Measurements from ENCODE around the gene BLVRB.
"Not testable (repeated sequence)": the region's sequence is repeated elsewhere in the genome, so short reads cannot be mapped to it uniquely, and the experiment has no call there.

Gene BLVRB

GRCh38 chr19:40465557-40466218, at the start of gene BLVRB:
BLVRB (minus strand) TSS chr19:40465745; CDS start chr19:40465688, 57 bp downstream.
- DNase-seq (ENCODE audit: low spot score), result peak; percentile 94

GRCh38 chr19:40513741-40514315, 48.3 kb upstream of the BLVRB start:
- no peak for DNase-seq (ENCODE audit: low spot score)

DNA sequence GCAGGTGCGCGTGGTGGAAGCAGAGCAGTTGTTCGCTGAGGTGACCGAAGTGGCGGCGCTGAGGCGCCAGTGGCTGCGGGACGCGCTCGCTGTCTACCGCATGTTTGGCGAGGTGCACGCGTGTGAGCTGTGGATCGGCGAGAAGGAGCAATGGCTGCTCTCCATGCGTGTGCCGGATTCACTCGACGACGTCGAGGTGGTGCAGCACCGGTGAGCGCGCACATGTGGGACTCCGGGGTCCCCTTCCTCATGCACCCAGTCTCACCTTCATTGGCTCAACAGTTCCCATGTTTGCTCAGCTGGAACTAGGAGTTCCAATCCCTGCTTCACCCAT, 47.8 kb upstream of the BLVRB start:
- DNase-seq (ENCODE audit: low spot score), result no peak

GRCh38 chr19:40512473-40513344, 47.2 kb upstream of the BLVRB start:
- no peak for DNase-seq (ENCODE audit: low spot score)

GRCh38 chr19:40512110-40512472, 46.5 kb upstream of the BLVRB start:
- DNase-seq (ENCODE audit: low spot score), result no peak

DNA sequence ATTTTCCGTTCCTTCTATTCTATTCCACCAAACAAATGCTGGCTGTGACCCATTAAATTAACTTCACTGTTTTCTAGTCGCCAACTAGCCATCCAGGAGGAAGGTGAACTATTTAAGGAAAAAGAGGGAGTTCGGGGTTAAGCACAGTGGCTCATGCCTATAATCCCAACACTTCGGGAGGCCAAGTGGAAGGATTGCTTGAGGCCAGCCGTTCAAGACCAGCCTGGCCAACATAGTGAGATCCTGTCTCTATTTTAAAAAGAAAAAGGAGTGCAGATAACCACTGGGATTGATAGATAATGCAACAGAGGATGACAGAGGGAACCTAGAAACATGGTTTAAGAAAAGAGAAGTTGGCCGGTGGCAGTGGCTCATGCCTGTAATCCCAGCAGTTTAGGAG, 45.9 kb upstream of the BLVRB start:
- DNase-seq (ENCODE audit: low spot score), result no peak

DNA sequence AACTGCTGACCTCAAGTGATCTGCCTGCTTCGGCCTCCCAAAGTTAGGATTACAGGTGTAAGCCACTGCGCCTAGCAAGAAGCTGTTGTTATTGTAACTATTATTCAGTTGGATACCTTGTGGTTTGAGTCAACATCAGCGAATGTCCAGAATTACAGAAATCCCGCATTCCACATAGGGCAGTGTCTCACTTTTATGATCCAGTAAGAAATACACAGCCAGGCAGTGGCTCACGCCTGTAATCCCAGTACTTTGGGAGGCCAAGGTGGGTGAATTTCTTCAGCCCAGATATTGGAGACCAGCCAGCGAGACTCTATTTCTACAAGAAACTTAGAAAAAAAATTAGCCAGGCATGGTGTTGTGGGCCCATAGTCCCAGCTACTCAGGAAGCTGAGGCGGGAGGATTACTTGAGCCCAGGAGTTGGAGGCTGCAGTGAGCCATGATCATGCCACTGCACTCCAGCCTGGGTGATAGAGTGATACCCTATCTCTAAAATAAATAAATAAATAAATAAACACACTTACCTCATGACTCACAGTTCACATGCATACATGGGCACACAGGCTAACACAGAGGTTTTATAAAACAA, 45.1 kb upstream of the BLVRB start:
- DNase-seq (ENCODE audit: low spot score), result no peak

DNA sequence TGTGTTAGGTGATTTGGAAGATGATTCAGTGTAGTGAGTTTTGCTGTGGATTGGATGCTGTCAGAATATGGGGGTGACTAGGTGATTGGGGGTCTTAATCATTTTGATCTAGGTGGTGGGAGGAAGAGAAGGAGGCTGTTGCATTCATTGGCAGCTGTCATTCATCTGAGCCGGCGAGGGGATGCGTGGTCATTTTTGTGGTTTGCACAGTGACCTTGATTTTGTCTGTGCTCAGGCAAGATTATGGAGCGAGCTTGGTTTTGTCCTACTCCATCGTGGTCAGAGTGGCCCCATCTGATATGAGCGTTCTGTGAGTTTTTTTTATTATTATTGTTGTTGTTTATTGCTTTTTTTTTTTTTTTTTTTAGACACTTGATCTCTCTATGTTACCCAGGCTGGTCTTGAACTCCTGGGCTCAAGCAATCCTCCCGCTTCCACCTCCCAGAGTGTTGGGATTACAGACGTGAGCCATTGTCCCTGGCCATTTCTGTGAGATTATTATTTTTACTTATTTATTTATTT, 43.3 kb upstream of the BLVRB start:
- DNase-seq (ENCODE audit: low spot score), result no peak

DNA sequence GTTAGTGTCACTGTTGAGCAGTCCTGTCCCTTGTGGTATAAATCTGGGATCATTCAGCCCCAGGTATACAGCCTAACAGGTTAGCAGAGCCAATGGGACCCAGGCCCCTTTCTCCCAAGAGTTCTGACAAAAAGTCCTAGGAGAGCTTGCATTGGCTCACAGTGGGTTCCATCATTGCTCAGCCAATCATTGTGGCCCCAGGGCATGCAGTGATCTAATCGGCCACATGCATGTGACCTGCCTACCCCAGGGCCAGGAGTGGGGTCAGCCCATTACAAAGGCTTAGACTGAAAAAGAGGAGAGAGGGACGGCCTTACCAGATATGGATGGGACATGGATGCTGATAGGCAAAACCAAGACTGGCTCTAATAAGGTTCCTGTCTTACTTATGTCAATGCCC, 42.3 kb upstream of the BLVRB start:
- DNase-seq (ENCODE audit: low spot score), result no peak

DNA sequence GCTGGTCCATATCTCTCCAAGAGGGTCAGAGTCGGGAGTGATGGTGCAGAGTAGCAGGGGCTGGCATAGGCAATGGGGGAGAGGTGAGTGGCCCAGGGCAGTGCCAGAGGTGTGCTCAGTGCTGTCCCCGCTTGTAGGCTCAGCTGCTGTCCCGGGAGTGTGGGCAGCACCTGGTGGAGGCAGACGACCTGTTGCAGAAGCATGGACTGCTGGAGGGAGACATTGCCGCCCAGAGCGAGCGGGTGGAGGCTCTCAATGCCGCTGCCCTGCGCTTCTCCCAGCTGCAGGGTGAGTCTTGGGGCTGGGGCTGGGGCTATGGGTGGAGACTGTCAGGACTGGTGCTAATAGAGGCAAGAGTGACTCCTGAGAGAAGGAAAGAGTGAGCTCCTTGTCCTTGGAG, 40.6 kb upstream of the BLVRB start:
- no peak for DNase-seq (ENCODE audit: low spot score)

GRCh38 chr19:40503320-40503695, 37.8 kb upstream of the BLVRB start:
- no peak for DNase-seq (ENCODE audit: low spot score)

GRCh38 chr19:40502647-40503319, 37.2 kb upstream of the BLVRB start:
- DNase-seq (ENCODE audit: low spot score), result no peak

GRCh38 chr19:40502081-40502480, 36.5 kb upstream of the BLVRB start:
- no peak for DNase-seq (ENCODE audit: low spot score)

DNA sequence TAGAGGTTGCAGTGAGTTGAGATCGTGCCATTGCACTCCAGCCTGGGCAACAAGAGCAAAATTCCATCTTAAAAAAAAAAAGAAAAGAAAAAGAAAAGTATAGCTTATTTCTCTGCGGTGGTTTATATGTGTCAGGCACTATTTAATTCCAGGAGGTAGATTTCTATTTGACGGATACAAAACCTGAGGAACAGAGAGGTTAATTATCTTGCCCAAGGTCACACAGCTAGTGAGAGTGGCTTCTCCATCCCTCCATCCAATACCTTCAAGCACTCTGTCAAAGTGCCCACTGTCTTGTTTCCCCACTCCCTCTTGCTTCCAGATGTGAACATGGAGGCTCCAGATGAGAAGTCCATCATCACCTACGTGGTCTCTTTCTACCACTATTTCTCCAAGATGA, 36.1 kb upstream of the BLVRB start:
- DNase-seq (ENCODE audit: low spot score), result no peak

- not testable (repeated sequence) for DNase-seq (ENCODE audit: low spot score)
Measured at GRCh38 chr19:40500678-40501530, 35.4 kb upstream of the BLVRB start.

DNA sequence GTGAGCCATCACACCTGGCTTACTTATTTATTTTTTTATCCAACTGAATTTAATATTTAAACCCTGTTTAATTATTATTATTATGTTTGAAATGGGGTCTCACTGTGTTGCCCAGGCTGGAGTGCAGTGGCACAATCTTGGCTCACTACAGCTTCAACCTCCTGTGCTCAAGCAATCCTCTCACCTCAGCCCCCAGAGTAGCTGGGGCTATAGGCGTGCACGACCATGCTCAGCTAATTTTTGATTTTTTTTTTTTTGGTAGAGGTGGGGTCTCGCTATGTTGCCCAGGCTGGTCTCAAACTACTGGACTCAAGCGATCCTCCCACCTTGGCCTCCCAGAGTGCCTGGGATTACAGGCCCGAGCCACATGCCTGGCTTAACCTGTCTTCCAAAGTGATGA, 33.8 kb upstream of the BLVRB start:
- no peak for DNase-seq (ENCODE audit: low spot score)

DNA sequence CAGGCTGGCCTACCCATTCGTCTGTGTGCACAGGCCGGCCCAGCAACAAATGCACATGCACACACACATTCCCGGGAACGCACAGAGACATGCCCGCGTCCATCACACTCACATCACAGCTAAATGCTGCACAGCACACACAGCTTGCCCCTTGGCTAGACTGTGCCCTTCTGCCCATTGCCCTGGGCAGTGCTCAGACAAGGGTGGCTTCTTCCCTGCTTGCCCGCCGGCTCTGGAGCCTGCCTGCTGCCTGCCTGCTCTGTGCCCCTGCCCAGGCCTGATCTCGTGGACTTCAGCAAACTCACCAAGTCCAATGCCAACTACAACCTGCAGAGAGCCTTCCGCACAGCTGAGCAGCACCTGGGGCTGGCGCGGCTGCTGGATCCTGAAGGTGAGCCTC, 31.7 kb upstream of the BLVRB start:
- DNase-seq (ENCODE audit: low spot score), result no peak

- DNase-seq (ENCODE audit: low spot score), result no peak
Measured at GRCh38 chr19:40494191-40494838, 28.8 kb upstream of the BLVRB start.

GRCh38 chr19:40493778-40494177, 28.2 kb upstream of the BLVRB start:
- no peak for DNase-seq (ENCODE audit: low spot score)

- no peak for DNase-seq (ENCODE audit: low spot score)
Measured at GRCh38 chr19:40492274-40492673, 26.7 kb upstream of the BLVRB start.

- no peak for DNase-seq (ENCODE audit: low spot score)
Measured at GRCh38 chr19:40489882-40490230, 24.3 kb upstream of the BLVRB start.

Measured in hepatic stellate cell (primary cell).